ENCODE data around the gene WDR82. TPM values are rescaled to one million over a fixed set of nuclear protein-coding genes. Genes with fewer than 3 reads are reported as not detected.

Gene WDR82
- total RNA-seq, 5 donors from 2014 or later (not counting 1 experiment from before 2014, with no cell fraction given): 119 to 159 (median 154) TPM

GRCh38 chr3:52299879-52300611 lies 21.6 kb upstream of the WDR82 start:
- H3K4me1 Mint-ChIP-seq: peaks cover 2 to 22% (median 5%) of the 10 kb centered on the region in 3 donors
- H3K27me3 Mint-ChIP-seq: no peaks in the 10 kb centered on the region

GRCh38 chr3:52299247-52299878 lies 20.9 kb upstream of the WDR82 start:
- Histone ChIP-seq H3K4me3 (ENCODE audit: control insufficient read depth in 1 of 2, extremely low read depth in 1 of 2, low read length in 1 of 2) (no peak overlapping the region), H3K9me3 (no peaks in the 10 kb centered on the region), H3K27me3 (replicated peaks in 1 of 2; ENCODE audit: control insufficient read depth in 2 of 2, extremely low read depth in 1 of 2, insufficient read depth in 2 of 2, low read length in 1 of 2) (no peaks in the 10 kb centered on the region), H3K4me1 (ENCODE audit: control insufficient read depth in 1 of 2, extremely low read depth in 1 of 2, insufficient read depth in 2 of 2, low read length in 2 of 2) (peaks cover 0 to 14% of the 10 kb centered on the region in 2 experiments), H3K27ac (ENCODE audit: low read length) (no peak overlapping the region), H3K36me3 (ENCODE audit: control insufficient read depth in 2 of 2, extremely low read depth in 1 of 2, insufficient read depth in 1 of 2, low read length in 1 of 2) (peaks cover 4 to 8% of the 10 kb centered on the region in 2 donors)
- H3K4me3 Mint-ChIP-seq: no peak overlapping the region
- ATAC-seq (replicated peaks in 1 of 4) (peak in 1 of 4 experiments; percentile 14), DNase-seq (no peak)
- WGBS (ENCODE audit: insufficient coverage): 74% methylated on average over 10 of the region's 10 CpGs
- H3K9me3 Mint-ChIP-seq: no peaks in the 10 kb centered on the region
- peaks cover 2 to 26% (median 5%) of the 10 kb centered on the region in 3 donors for H3K4me1 Mint-ChIP-seq
- H3K27ac Mint-ChIP-seq: peak overlapping the region in 1 of 2 donors; percentile 22
- ChIA-PET CTCF (no interaction called here), POLR2A (no interaction called here)
- H3K36me3 Mint-ChIP-seq: peaks cover 14% of the 10 kb centered on the region
- no peaks in the 10 kb centered on the region for H3K27me3 Mint-ChIP-seq

More at GRCh38 chr3:52299879-52300611, 21.6 kb upstream of the WDR82 start:
- Histone ChIP-seq H3K9me3 (no peaks in the 10 kb centered on the region), H3K4me3 (ENCODE audit: control insufficient read depth in 1 of 2, extremely low read depth in 1 of 2, low read length in 1 of 2) (no peak overlapping the region), H3K36me3 (ENCODE audit: control insufficient read depth in 2 of 2, extremely low read depth in 1 of 2, insufficient read depth in 1 of 2, low read length in 1 of 2) (peaks cover 2 to 5% of the 10 kb centered on the region in 2 donors), H3K4me1 (ENCODE audit: control insufficient read depth in 1 of 2, extremely low read depth in 1 of 2, insufficient read depth in 2 of 2, low read length in 2 of 2) (peaks cover 0 to 14% of the 10 kb centered on the region in 2 experiments), H3K27ac (ENCODE audit: low read length) (no peak overlapping the region), H3K27me3 (replicated peaks in 1 of 2; ENCODE audit: control insufficient read depth in 2 of 2, extremely low read depth in 1 of 2, insufficient read depth in 2 of 2, low read length in 1 of 2) (no peaks in the 10 kb centered on the region)
- CTCF ChIA-PET: interaction anchor here in 1 of 2 donors (0.6 kb wide), 1 partner anchor 167 kb away, joined by 6 read pairs; no protein-coding TSS in a partner anchor
- POLR2A ChIA-PET: no interaction called here
- DNase-seq (peak in 1 of 35 experiments; percentile 15), ATAC-seq (replicated peaks in 1 of 4) (peak in 1 of 4 experiments; percentile 57)
- Mint-ChIP-seq H3K36me3 (peaks cover 9% of the 10 kb centered on the region), H3K4me3 (no peak overlapping the region), H3K27ac (no peak overlapping the region), H3K9me3 (no peaks in the 10 kb centered on the region)
- 40% methylated on average over 1 of the region's 14 CpGs for whole genome bisulfite sequencing (ENCODE audit: insufficient coverage)

- no peaks in the 10 kb centered on the region for H3K27me3 ChIP-seq (replicated peaks in 1 of 2; ENCODE audit: control insufficient read depth in 2 of 2, extremely low read depth in 1 of 2, insufficient read depth in 2 of 2, low read length in 1 of 2)
- peaks cover 2 to 27% (median 5%) of the 10 kb centered on the region in 3 donors for H3K4me1 Mint-ChIP-seq
- CTCF ChIA-PET: no interaction called here
- H3K4me3 ChIP-seq (ENCODE audit: control insufficient read depth in 1 of 2, extremely low read depth in 1 of 2, low read length in 1 of 2): no peak overlapping the region
- peaks cover 8 to 16% of the 10 kb centered on the region in 2 donors for H3K36me3 ChIP-seq (ENCODE audit: control insufficient read depth in 2 of 2, extremely low read depth in 1 of 2, insufficient read depth in 1 of 2, low read length in 1 of 2)
- no peak overlapping the region for H3K27ac ChIP-seq (ENCODE audit: low read length)
- peaks cover 0 to 14% of the 10 kb centered on the region in 2 experiments for H3K4me1 ChIP-seq (ENCODE audit: control insufficient read depth in 1 of 2, extremely low read depth in 1 of 2, insufficient read depth in 2 of 2, low read length in 2 of 2)
- POLR2A ChIA-PET: no interaction called here
- no peak for ATAC-seq (replicated peaks in 1 of 4)
- H3K9me3 Mint-ChIP-seq: no peaks in the 10 kb centered on the region
- 53% methylated on average over 16 of the region's 17 CpGs for WGBS (ENCODE audit: insufficient coverage)
- no peak overlapping the region for H3K27ac Mint-ChIP-seq
- peaks cover 14% of the 10 kb centered on the region for H3K36me3 Mint-ChIP-seq
- no peaks in the 10 kb centered on the region for H3K9me3 ChIP-seq
- no peaks in the 10 kb centered on the region for H3K27me3 Mint-ChIP-seq
- no peak for DNase-seq
- no peak overlapping the region for H3K4me3 Mint-ChIP-seq
Observed at GRCh38 chr3:52298149-52299098, 20.0 kb upstream of the WDR82 start.

GRCh38 chr3:52297242-52298148 lies 19.0 kb upstream of the WDR82 start:
- Histone ChIP-seq H3K9me3 (no peaks in the 10 kb centered on the region), H3K4me3 (ENCODE audit: control insufficient read depth in 1 of 2, extremely low read depth in 1 of 2, low read length in 1 of 2) (no peak overlapping the region), H3K27me3 (replicated peaks in 1 of 2; ENCODE audit: control insufficient read depth in 2 of 2, extremely low read depth in 1 of 2, insufficient read depth in 2 of 2, low read length in 1 of 2) (no peaks in the 10 kb centered on the region), H3K4me1 (ENCODE audit: control insufficient read depth in 1 of 2, extremely low read depth in 1 of 2, insufficient read depth in 2 of 2, low read length in 2 of 2) (peaks cover 0 to 15% of the 10 kb centered on the region in 2 experiments), H3K36me3 (ENCODE audit: control insufficient read depth in 2 of 2, extremely low read depth in 1 of 2, insufficient read depth in 1 of 2, low read length in 1 of 2) (peaks cover 15 to 26% of the 10 kb centered on the region in 2 donors), H3K27ac (ENCODE audit: low read length) (no peak overlapping the region)
- Mint-ChIP-seq H3K4me3 (no peak overlapping the region), H3K9me3 (no peaks in the 10 kb centered on the region), H3K27me3 (no peaks in the 10 kb centered on the region), H3K36me3 (peaks cover 14% of the 10 kb centered on the region), H3K27ac (no peak overlapping the region), H3K4me1 (peaks cover 2 to 27% (median 5%) of the 10 kb centered on the region in 3 donors)
- no peak for ATAC-seq (replicated peaks in 1 of 4)
- WGBS (ENCODE audit: insufficient coverage): 85% methylated on average over 6 of the region's 11 CpGs
- ChIA-PET POLR2A (no interaction called here), CTCF (no interaction called here)
- no peak for DNase-seq

GRCh38 chr3:52295671-52296208 lies 17.3 kb upstream of the WDR82 start:
- 100% methylated on average over 2 of the region's 5 CpGs for WGBS (ENCODE audit: insufficient coverage)
- DNase-seq (no peak), ATAC-seq (replicated peaks in 1 of 4) (no peak)
- no peak overlapping the region for H3K27ac ChIP-seq (ENCODE audit: low read length)
- H3K4me3 ChIP-seq (ENCODE audit: control insufficient read depth in 1 of 2, extremely low read depth in 1 of 2, low read length in 1 of 2): no peak overlapping the region
- peaks cover 18 to 42% of the 10 kb centered on the region in 2 donors for H3K36me3 ChIP-seq (ENCODE audit: control insufficient read depth in 2 of 2, extremely low read depth in 1 of 2, insufficient read depth in 1 of 2, low read length in 1 of 2)
- no peak overlapping the region for H3K27ac Mint-ChIP-seq
- H3K9me3 ChIP-seq: no peaks in the 10 kb centered on the region
- peaks cover 9 to 35% (median 11%) of the 10 kb centered on the region in 3 donors for H3K4me1 Mint-ChIP-seq
- no peaks in the 10 kb centered on the region for H3K27me3 ChIP-seq (replicated peaks in 1 of 2; ENCODE audit: control insufficient read depth in 2 of 2, extremely low read depth in 1 of 2, insufficient read depth in 2 of 2, low read length in 1 of 2)
- H3K27me3 Mint-ChIP-seq: no peaks in the 10 kb centered on the region
- POLR2A ChIA-PET: no interaction called here
- H3K36me3 Mint-ChIP-seq: peaks cover 24% of the 10 kb centered on the region
- peaks cover 0 to 32% of the 10 kb centered on the region in 2 experiments for H3K4me1 ChIP-seq (ENCODE audit: control insufficient read depth in 1 of 2, extremely low read depth in 1 of 2, insufficient read depth in 2 of 2, low read length in 2 of 2)
- CTCF ChIA-PET: no interaction called here
- no peak overlapping the region for H3K4me3 Mint-ChIP-seq
- no peaks in the 10 kb centered on the region for H3K9me3 Mint-ChIP-seq
